GM18867 (cell line): ENCODE data around the gene LRRC38.

ENCODE experiments used
- ATAC-seq: cut with Tn5 transposase; IDR thresholded peaks from one replicate; pipeline ENCODE4 v1.9.1; 2021; ENCODE audit warnings: mild to moderate bottlenecking, moderate library complexity; ENCODE audit not compliant: unreplicated experiment

The LRRC38 gene

GRCh38 chr1:13520985-13521384 is 7.2 kb upstream of the LRRC38 start:
- no peak for ATAC-seq

GRCh38 chr1:13517193-13517812 is 3.5 kb upstream of the LRRC38 start:
- ATAC-seq = no peak

GRCh38 chr1:13516606-13517005 is 2.8 kb upstream of the LRRC38 start:
- ATAC-seq = no peak

- ATAC-seq = no peak
Measured at GRCh38 chr1:13514821-13515220, 1.0 kb upstream of the LRRC38 start.

- no peak for ATAC-seq
Measured at GRCh38 chr1:13513063-13513894, 524 bp downstream of the LRRC38 start.

- ATAC-seq = no peak
Measured at GRCh38 chr1:13512472-13512871, 1.3 kb downstream of the LRRC38 start.

- no peak for ATAC-seq
Measured at GRCh38 chr1:13510499-13510898, 3.3 kb downstream of the LRRC38 start.

- ATAC-seq = no peak
Measured at GRCh38 chr1:13507075-13507474, 6.7 kb downstream of the LRRC38 start.

- ATAC-seq = no peak
Measured at GRCh38 chr1:13505020-13505419, 8.8 kb downstream of the LRRC38 start.

GRCh38 chr1:13500806-13501205 is 13.0 kb downstream of the LRRC38 start:
- ATAC-seq = no peak

GRCh38 chr1:13499422-13499821 is 14.4 kb downstream of the LRRC38 start:
- no peak for ATAC-seq

GRCh38 chr1:13498553-13498952 is 15.2 kb downstream of the LRRC38 start:
- no peak for ATAC-seq

GRCh38 chr1:13495186-13495585 is 18.6 kb downstream of the LRRC38 start:
- ATAC-seq = no peak

- ATAC-seq = no peak
Measured at GRCh38 chr1:13494712-13495111, 19.1 kb downstream of the LRRC38 start.

GRCh38 chr1:13494025-13494424 is 19.8 kb downstream of the LRRC38 start:
- peak; percentile 75 for ATAC-seq

GRCh38 chr1:13492711-13493110 is 21.1 kb downstream of the LRRC38 start:
- ATAC-seq = no peak

- ATAC-seq = no peak
Measured at GRCh38 chr1:13487957-13488356, 25.8 kb downstream of the LRRC38 start.

GRCh38 chr1:13487143-13487868 is 26.5 kb downstream of the LRRC38 start:
- ATAC-seq = no peak

GRCh38 chr1:13483946-13484345 is 29.9 kb downstream of the LRRC38 start:
- ATAC-seq = no peak

- ATAC-seq = no peak
Measured at GRCh38 chr1:13482600-13482999, 31.2 kb downstream of the LRRC38 start.

- no peak for ATAC-seq
Measured at GRCh38 chr1:13479171-13479856, 34.5 kb downstream of the LRRC38 start.
